Left kidney (tissue), 2 donors: ENCODE results near the gene SDR42E1. TPM values are rescaled to one million over a fixed set of nuclear protein-coding genes. Genes with fewer than 3 reads are reported as not detected.
"Not testable (repeated sequence)": the region's sequence is repeated elsewhere in the genome, so short reads cannot be mapped to it uniquely, and the experiment has no call there.

Experiments
- DNase-seq: peaks from one replicate; pipeline ENCODE4 v3.0.0-alpha.2; 2013
- polyA plus RNA-seq: library from polyadenylated mRNA; unstranded; fragments of 120-200 nt; gene quantifications from one replicate; pipeline ENCODE4 v1.2.1, GENCODE V29; 2013; ENCODE audit not compliant: insufficient read length

SDR42E1 gene
- polyA plus RNA-seq, 1 donor = 19.6 TPM

DNA sequence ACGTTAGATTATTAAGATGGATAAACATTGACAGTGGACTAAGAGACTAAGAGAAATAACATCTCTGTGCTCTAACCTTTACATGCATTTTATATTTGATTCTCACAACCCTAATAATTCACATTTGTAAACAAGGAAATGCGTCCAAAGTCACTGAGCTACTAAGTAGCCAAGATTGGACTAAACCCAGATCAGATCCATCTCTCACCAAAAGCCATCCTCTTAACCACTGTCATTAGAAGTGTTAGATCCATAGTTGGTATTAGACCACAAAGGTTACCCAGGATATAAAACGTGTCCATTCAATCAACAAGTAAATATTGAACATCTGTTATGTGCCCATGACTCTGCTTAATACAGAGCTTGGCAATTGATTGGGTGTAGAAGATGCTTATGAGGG is 29.0 kb upstream of the SDR42E1 start:
- no peak for DNase-seq

DNA sequence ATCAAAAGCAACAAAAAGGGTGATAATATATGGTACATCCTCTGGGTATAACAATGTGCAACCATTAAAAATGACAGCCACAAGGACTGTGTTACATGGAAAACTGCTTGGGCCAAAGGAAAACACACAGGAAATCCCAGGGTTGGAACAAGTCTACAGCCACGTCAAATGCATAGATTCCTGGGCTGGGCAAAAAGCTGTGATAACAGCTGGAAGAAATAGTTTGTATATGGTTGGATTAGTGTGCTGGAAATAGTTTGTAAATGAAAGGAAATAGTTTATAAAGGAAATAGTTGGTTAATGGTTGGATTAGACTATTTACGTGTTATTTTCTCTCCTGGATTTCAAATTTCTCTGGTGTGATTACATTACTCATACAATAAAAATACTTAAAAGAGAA is 26.4 kb upstream of the SDR42E1 start:
- DNase-seq = no peak

DNA sequence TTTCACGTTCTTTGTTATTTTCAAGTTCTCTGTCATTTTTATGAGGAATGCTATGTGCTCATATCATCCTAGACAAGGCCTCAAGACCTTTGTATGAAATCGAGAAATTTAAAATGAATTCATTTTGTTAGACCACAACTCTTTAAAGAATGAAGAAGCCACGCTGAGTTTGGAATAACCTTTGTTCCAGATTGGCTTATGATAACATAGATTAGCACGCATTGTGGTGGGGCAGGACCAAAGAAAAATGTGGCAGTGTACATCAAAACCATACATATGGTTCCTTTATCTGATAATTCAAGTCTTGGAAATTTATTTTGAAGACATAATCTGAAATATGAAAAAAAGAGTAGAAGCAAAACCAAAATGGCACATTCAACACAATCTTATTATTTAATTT is 26.0 kb upstream of the SDR42E1 start:
- no peak for DNase-seq

DNA sequence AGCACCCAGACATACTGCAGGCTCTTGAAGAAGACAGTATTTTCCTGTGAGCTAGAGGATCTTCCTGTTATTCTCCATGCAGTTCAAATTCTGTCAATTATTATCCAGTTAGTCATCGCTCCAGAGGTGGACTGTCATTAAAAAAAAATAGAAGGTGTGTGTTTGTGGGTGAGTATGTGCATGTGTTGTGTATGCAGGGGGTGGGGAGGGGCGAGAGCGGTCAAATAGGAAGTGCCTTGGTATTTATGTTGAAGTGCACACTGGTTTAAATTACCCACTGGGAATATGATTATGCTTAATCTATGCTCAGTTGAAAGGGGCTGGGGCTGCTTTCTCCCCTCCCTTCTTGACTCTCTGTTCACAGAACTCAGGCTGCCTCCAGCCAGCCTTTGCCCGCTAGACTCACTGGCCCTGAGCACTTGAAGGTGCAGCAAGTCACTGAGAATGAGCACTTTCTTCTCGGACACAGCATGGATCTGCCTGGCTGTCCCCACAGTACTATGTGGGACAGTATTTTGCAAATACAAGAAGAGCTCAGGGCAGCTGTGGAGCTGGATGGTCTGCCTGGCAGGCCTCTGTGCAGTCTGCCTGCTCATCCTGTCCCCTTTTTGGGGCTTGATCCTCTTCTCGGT is 23.8 kb upstream of the SDR42E1 start, which contains the start of gene HSD17B2:
Gene HSD17B2 (plus strand): TSS at position 273 of the 632 bp plus-strand sequence. CDS start 172 bp downstream, at position 445.
- DNase-seq = peak; percentile 11

DNA sequence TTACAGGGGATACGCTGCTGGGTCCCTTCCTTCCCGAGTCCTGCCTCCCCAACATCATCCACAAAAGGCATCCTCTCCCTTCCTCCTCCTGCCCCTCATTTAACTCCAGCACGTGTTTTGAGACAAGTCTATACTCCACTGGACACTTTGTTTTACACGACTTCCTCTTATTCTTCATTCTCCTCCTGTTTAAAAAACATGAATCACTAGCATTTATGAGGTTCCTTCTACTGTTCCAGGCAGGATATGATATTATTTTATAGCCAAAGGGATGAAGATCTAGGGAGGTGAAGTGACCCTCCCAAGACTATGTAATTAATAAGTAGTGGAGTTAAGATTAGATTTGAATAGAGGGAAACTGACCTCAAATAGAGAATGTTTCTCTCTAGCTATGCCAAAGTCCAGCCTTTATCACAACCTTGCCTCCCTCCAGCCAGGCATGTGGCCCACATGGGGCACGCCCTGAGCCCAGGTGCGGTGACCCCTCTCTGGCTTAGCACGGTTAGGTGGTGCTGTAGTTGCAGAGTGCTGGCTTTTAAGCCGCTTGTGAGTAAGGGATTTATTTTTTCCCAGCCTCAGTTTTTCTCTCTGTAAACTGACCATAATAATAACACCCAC is 22.5 kb upstream of the SDR42E1 start:
- no peak for DNase-seq

DNA sequence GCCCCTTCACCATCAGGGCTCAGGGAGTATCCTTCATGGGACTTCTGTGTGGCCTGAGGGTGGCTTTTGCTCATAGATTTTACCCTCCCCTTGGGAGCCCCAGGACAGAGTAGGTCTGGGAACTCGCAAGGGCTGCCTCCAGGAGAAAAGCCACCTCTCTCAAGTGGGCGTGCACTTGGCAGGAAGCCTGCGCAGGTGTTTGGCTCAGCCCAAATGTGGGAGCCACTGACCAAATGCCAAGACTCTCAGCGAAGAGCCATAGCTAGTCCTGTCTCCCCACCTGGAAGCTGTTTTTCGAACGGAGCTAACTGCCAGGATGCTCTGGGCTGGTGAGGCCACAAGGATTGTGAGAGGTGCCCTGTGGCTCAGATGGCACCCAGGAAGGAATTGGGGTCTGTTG is 21.7 kb upstream of the SDR42E1 start:
- DNase-seq = no peak

DNA sequence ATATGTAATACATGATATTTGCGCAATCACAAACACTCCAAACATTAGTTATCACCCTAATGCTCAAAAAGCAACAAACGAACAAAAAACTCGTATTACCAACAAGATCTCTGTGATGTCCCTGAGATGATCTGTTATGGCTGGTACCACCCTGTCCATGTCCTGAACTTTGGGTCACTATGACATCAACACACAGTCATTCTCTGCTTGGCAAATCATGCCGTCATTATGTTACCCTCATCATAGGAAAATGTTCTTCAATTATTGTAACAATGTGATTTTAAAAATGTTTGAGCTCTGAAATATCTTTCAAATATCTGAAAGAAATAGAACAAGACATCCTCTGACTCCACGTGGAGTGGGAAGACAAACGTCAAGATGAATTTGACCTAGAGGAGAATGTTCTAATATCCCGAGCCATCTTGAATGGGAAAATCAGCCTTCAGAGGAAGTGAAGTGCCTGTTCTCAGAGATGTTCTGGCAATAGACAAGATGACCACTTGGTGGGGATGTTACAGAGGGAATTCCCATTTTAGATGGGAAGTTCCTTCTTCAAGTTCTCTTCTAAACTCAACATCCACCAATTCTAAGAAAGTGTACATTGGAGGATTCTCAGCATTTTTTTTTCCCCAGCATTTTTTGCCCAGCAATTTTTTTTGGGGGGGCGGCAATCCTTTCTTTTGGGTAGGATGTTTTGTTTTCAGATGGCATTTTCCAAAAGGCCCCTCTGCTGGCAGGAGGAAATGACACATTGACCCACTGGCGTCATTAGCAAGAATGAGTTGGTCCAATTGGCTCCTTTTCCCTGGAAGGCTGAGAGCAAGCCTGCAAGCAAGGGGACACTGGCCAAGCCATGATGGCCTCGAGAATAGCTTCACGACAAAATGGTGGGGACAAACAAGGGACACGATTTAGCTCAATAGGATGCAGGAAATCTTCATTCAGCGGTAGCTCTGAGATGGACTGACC is 20.1 kb upstream of the SDR42E1 start:
- peak; percentile 50 for DNase-seq

DNA sequence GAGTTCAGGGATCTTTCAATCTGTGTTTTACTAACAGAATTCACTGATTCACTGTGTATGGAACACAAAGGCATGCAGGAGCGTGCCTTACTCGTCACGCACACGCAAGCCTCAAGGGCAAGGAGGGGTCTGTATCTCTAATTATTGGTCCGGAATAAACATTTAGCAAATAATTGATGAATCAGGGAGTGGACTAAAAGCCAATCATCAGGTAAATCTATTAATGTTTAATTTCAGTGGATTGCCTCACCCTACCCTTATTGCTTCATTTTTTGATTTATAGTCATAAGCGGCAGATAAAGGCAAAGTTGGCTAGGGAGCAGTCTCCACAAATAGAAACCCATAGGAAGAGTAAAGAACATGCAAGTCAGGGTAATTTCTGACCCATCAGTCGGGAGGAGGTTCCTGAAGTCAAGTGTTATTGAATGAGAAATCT is 16.4 kb upstream of the SDR42E1 start:
- DNase-seq = no peak

DNA sequence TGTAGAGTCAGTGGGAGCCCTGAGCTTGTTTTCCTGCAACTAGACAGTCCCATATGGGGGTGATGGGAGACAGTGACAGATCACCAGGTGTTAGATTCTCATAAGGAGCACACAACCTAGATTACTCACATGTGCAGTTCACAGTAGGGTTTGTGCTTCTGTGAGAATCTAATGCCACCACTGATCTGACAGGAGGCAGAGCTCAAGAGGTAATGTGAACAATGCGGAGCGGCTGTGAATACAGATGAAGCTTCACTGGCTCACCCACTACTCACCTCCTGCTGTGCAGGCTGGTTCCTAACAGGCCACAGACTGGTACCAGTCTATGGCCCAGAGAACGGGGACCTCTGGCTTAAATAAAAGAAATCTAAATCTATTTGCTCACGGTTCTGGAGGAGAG is 13.6 kb upstream of the SDR42E1 start:
- no peak for DNase-seq

DNA sequence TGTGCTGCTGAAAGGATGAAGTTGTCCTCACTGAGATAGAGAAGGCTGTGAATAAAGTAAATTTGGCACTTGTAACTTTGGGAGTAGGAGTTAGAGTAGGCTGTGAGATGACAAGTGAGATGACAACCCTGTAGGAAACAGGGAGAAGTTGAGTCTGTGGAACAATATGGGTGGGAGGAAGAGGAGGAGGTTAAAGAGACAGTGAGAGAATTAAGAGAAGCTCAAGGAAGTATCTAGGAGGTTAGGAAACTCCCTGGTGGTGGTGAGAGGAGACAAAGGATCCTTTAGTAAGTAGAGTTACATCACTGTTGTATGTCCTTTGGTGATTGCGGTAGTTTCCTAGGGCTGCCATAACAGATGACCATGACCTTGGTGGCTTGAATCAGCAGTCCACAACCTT is 13.0 kb upstream of the SDR42E1 start:
- no peak for DNase-seq

DNA sequence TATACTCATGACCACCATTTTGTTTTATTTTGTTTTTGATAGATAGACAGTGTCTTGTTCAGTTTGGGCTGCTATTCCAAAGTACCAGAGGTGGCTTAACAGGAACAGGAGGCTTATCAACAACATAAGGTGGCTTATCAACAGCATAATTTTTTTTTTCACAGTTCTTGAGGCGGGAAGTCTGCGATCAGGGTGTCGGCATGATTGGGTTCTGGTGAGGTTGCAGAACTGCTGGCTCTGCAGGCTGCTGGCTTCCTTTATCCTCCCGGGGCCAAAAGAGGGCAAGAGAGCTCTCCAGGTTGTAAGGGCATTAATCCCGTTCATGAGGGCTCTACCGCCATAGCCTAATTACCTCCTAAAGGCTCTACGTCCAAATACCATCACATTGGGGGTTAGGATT is 11.9 kb upstream of the SDR42E1 start:
- no peak for DNase-seq

DNA sequence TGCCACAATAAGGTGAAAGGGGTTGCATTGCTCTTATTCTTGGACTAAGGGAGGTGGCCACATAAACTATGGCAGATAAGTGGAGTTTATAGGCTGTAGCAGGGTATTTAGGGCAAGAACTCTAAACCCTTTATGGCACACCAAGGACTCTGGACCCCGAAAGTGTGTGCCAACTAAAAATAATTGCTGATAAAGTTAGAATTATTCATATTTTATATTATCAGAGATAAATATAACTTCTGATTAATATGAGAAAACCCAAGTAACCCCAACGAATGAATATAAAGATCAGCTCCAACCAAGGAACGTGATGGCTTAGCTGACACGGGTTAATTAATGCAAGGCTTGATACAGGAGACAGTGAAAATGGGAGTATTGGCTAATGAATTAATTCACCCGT is 8.8 kb upstream of the SDR42E1 start:
- DNase-seq = no peak

DNA sequence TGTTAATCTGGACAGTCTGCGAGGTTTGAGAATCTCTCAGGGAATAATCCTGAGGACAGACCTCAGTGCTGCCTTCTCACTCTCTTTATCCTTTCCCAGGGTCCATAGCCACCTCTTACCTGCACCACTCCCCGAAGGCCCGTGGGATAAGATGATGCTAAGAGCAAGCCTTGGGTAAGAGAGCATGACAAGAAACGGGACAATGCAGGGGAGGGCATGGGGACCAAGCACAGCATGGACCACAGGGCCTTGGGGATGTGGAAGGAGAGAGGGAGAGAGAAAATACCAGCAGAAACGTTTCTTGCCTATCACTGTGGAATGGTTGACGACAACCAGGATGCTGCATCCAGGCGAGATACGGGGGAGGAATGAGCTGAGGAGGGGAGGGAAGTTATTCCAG is 8.3 kb upstream of the SDR42E1 start:
- DNase-seq = no peak

DNA sequence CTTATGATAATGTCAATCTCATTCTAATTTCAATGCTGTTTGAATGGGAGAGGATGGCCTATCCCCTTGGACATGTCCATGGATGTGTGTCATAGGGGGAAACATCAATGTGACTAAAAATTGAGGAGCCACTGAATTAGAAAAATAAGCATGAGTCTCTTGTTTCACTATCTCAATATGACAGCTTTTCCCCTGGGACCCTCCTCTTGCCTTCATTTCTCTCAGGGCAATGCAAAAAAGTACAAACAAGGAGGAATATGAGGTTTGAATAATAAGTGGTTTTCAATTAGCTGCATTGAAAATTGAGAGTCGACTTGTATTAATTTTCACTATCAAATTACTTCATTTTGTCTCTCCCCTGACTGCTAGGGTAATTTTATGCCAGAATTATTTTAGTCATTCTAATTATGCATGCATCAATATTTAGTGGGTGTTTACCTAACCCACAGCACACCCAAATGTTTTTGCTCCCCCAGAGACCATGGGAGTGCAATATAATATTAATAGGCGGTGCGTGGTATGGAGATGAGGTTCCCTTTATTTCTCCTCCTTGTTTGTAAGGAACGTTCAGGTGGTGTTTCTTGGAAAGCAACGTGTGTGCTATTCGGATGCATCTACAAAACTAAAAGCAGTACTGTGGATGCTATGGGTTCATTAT is 6.8 kb upstream of the SDR42E1 start:
- DNase-seq = no peak

DNA sequence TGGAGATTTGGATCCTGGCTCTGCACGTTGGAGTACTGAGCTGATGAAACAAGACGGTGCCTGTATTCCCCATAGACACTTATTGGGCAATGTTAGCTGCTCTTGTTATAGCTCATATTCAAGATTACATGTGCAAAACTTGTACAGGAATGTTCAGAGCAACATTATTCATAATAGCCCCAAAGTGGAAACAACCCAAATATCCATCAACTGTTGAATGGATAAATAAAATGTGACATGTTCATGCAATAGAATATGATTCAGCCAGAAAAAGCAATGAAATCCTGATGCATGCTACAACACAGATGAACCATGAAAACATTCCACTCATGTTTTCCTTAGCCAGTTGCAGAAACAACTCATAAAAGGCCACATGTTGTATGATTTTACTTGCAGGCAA is 5.7 kb upstream of the SDR42E1 start:
- DNase-seq = no peak

DNA sequence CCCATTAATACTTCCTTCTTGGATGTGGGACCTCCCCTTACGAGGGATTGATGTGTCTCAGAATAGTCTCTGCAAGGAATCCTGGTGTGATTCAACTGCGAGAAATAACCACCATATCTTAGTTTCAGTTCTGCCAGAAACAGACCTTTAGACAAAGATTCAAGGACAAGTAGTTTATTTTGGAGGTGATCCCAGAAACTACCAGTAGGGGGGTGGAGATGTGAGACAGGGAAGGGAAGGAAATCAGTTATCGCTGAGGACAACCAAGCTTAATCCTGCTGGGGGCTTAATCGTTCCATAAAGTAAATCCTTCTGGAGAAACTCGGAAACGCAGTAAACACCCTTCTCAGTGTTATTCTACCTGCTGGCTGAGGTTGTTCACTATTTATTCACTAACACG is 5.0 kb upstream of the SDR42E1 start:
- peak; percentile 15 for DNase-seq

DNA sequence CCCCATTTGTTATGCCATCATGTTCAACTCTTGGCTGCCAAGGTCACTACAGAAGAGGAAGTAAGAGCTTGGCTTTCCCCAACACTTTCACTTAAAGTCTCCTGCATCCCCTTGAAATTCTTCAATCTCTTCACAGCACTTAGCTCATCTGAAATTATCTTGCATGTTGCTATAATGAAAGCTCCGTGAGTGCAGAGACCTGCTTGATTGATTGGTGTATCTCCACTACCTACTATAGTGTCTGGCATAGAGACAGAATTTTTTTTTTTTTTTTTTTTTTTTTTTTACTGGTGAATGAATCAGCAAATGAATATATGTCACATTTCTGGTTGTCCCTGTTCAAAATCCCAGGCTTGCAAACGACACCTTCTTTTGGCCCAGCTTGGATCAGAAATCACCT is 1.9 kb upstream of the SDR42E1 start:
- no peak for DNase-seq

DNA sequence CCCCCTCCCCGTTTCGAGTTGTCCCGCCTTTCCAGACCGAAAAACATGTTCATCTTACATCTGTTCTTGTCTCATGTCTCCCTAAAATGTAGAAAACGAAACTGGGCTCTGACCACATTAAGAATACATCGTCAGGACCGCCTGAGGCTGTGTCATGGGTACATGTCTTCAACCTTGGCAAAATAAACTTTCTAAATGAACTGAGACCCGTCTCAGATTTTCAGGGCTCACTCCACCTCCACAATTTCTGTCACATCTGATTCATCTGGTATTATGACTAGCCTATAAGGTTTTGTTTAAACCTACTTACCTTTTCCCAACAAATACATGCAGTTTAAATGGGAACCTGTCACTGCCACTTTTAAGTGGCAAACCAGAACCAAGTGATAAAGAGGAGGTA is 621 bp downstream of the SDR42E1 start:
- DNase-seq = no peak

DNA sequence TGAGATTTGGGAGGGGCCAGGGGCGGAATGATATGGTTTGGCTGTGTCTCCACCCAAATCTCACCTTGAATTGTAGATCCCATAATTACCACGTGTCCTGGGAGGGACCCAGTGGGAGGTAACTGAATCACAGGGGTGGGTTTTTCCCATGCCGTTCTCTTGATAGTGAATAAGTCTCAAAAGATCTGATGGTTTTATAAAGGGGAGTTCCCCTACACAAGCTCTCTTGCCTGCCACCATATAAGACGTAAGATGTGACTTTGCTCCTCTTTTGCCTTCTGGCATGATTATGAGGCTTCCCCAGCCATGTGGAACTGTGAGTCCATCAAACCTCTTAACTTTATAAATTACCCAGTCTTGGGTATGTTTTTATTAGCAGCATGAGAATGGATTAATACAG is 1.5 kb downstream of the SDR42E1 start:
- DNase-seq = not testable (repeated sequence)

DNA sequence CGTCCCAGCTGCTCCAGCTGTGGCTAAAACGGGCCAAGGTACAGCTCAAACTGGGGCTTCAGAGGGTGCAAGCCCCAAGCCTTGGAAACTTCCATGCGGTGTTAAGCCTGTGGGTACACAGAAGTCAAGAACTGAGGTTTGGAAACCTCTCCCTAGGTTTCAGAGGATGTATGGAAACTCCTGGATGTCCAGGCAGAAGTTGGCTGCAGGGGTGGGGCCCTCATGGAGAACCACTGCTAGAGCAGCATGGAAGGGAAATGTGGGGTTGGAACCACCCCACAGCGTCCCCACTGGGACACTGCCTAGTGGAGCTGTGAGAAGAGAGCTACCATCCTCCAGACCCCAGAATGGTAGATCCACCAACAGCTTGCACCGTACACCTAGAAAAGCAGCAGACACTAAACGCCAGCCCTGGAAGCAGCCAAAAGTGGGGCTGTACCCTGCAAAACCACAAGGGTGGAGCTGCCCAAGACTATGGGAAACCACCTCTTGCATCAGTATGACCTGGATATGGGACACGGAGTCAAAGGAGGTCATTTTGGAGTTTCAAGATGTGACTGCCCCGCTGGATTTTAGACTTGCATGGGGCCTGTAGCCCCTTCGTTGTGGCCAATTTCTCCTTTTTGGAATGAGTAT is 2.2 kb downstream of the SDR42E1 start:
- DNase-seq = no peak

DNA sequence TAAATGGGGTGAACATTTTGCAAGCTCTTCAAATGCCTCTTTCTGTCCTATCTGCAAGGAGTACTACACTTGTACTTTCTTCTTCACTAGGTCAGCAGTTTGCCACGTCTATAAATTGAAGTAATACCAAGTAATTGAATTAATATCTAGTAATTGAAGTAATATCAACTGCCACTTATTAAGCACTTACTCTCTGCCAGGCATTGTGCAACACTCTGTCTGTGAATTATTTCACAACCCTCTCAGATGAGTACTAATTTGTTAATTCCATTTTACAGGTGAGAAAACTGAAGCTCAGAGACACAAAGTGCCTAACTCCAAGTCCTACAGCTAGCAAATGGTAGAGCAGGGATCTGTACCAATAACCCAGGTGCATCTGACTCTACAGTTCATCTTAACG is 4.1 kb downstream of the SDR42E1 start:
- DNase-seq = no peak

DNA sequence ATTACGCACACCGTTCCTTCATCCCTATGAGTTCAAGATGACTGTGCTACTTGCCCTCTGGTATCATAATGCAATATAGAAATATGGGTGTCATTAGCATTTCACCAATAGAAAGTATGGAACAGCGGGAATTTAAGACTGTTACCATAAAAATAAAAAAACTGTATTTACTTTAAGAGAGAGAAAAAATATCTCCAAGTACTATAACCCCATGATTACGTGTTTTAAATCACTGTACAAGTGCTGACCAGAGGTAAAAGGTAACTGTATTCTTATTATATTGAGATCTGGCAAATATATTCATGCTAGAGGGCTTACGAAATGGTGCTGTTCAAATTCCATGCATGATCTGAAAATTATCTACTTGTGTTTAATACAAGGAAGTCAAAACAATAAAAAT is 5.2 kb downstream of the SDR42E1 start:
- no peak for DNase-seq
